PC-9 (cell line): Measurements from ENCODE around the gene ARL5B. TPM values are rescaled to one million over a fixed set of nuclear protein-coding genes. Genes with fewer than 3 reads are reported as not detected.
"Not testable (repeated sequence)": the region's sequence is repeated elsewhere in the genome, so short reads cannot be mapped to it uniquely, and the experiment has no call there.

ENCODE experiments used
- BruUV-seq: library from RNA; stranded (reverse); fragments of 400-500 nt; replicated peaks from 2 replicates; lab custom pipeline; 2021; lab: Mats Ljungman, UMichigan
- CTCF ChIA-PET: fragments of 300-600 bp; sonication (Branson Sonifier 250); formaldehyde crosslinking; loops from one replicate; lab custom pipeline; 2022; ENCODE audit warnings: antibody characterized with exemption; lab: Charles Lee
- POLR2A ChIA-PET: fragments of 300-600 bp; sonication (Branson Sonifier 250); formaldehyde crosslinking; loops from one replicate; lab custom pipeline; 2022; ENCODE audit warnings: antibody characterized with exemption; ENCODE audit not compliant: unreplicated experiment; lab: Charles Lee
- DNase-seq, 2 experiments: peaks; one replicate each; pipeline versions ENCODE4 v3.0.0 to v3.0.0-alpha.2; 2015 to 2022; ENCODE audit warnings: mixed read lengths in 1 of 2
- H2AFZ ChIP-seq: fragments of 200-600 bp; sonication (generic); 2 replicates; pipeline ENCODE4 v1.8.1; 2017; ENCODE audit warnings: antibody characterized with exemption
- H3F3A ChIP-seq: fragments of 200-600 bp; sonication (generic); 2 replicates; pipeline ENCODE4 v1.8.1; 2017; ENCODE audit warnings: antibody characterized with exemption, mild to moderate bottlenecking, low read depth; ENCODE audit not compliant: insufficient read depth
- H3K27ac ChIP-seq: fragments of 200-600 bp; sonication (generic); 2 replicates; pipeline ENCODE4 v1.6.1; 2016; ENCODE audit warnings: mixed run types
- H3K27me3 ChIP-seq: fragments of 200-600 bp; sonication (generic); 2 replicates; pipeline ENCODE4 v1.6.1; 2016; ENCODE audit warnings: low read depth, mixed run types; ENCODE audit not compliant: insufficient read depth
- H3K36me3 ChIP-seq: fragments of 200-600 bp; sonication (generic); 2 replicates; pipeline ENCODE4 v1.6.1; 2016; ENCODE audit warnings: low read depth, mixed run types
- H3K4me1 ChIP-seq: fragments of 200-600 bp; sonication (generic); replicated peaks from 2 replicates; pipeline ENCODE4 v1.6.1; 2016; ENCODE audit warnings: mixed run types; ENCODE audit not compliant: insufficient read depth
- H3K4me2 ChIP-seq: fragments of 200-600 bp; sonication (generic); 2 replicates; pipeline ENCODE4 v1.6.1; 2017; ENCODE audit warnings: mixed run types
- H3K4me3 ChIP-seq: fragments of 200-600 bp; sonication (generic); 2 replicates; pipeline ENCODE4 v1.6.1; 2016; ENCODE audit warnings: mixed run types
- H3K79me2 ChIP-seq: fragments of 200-600 bp; sonication (generic); 2 replicates; pipeline ENCODE4 v1.6.1; 2017; ENCODE audit warnings: low read depth, mixed run types
- H3K9me2 ChIP-seq: fragments of 200-600 bp; sonication (generic); 2 replicates; pipeline ENCODE4 v1.8.1; 2017; ENCODE audit warnings: mild to moderate bottlenecking; ENCODE audit not compliant: insufficient read depth
- H3K9me3 ChIP-seq: fragments of 200-600 bp; sonication (generic); 2 replicates; pipeline ENCODE4 v1.8.1; 2016; ENCODE audit warnings: low read depth; ENCODE audit not compliant: insufficient read depth
- H4K20me1 ChIP-seq: fragments of 200-600 bp; sonication (generic); 2 replicates; pipeline ENCODE4 v1.8.1; 2017; ENCODE audit not compliant: insufficient read depth
- EZH2 ChIP-seq: fragments of 200-600 bp; sonication (generic); IDR thresholded peaks from 2 replicates; pipeline ENCODE4 v1.8.0; 2017; ENCODE audit warnings: antibody characterized with exemption, low read depth
- intact Hi-C: fragments of 100-400 bp; cut with micrococcal nuclease; formaldehyde crosslinking; loops from one replicate; pipeline ENCODE4 v1.10.0; 2022; ENCODE audit not compliant: unreplicated experiment
- total RNA-seq: library from RNA; stranded (reverse); gene quantifications from 2 replicates; pipeline ENCODE4 v1.2.3, GENCODE V29; 2021
- TF ChIP-seq, protein P1 (sequence below): fragments of 200-600 bp; sonication (generic); conservative IDR thresholded peaks from 2 replicates; pipeline ENCODE4 v1.6.1; 2017; ENCODE audit warnings: mixed run types, antibody characterized with exemption, mild to moderate bottlenecking, moderate library complexity

Gene ARL5B
- total RNA-seq, 1 experiment from 2014 or later: 15.3 TPM

DNA sequence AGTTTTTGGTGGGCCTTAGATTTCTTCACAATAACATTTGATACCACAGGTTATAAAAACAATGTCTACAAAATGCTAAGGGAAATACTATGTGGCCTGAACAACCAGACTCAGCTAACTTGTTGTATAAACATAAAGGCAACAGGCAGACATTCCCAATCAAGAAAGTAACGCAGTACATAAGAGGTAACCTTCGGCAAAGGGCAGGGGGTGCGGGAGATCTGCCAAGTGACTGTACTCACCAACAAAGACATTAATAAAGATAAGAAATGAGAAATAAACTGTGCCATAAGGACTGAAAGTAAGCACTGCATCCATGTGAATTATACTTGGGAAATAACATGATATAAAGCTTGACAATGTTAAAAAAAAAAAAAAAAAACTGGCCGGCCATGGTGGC is 23.2 kb upstream of the ARL5B start:
- Histone ChIP-seq H2AFZ (no peak overlapping the region), H3K27ac (no peak overlapping the region), H4K20me1 (no peaks in the 10 kb centered on the region), H3K4me2 (no peak overlapping the region), H3K9me3 (no peaks in the 10 kb centered on the region), H3K9me2 (no peaks in the 10 kb centered on the region), H3F3A (no peaks in the 10 kb centered on the region), H3K4me3 (no peak overlapping the region), H3K4me1 (no peaks in the 10 kb centered on the region), H3K36me3 (no peaks in the 10 kb centered on the region), H3K27me3 (no peaks in the 10 kb centered on the region), H3K79me2 (no peaks in the 10 kb centered on the region)
- CTCF ChIA-PET: no interaction called here
- POLR2A ChIA-PET: no interaction called here
- no TSS peak for BruUV-seq
- DNase-seq: no peak
- TF ChIP-seq, protein P1, sequence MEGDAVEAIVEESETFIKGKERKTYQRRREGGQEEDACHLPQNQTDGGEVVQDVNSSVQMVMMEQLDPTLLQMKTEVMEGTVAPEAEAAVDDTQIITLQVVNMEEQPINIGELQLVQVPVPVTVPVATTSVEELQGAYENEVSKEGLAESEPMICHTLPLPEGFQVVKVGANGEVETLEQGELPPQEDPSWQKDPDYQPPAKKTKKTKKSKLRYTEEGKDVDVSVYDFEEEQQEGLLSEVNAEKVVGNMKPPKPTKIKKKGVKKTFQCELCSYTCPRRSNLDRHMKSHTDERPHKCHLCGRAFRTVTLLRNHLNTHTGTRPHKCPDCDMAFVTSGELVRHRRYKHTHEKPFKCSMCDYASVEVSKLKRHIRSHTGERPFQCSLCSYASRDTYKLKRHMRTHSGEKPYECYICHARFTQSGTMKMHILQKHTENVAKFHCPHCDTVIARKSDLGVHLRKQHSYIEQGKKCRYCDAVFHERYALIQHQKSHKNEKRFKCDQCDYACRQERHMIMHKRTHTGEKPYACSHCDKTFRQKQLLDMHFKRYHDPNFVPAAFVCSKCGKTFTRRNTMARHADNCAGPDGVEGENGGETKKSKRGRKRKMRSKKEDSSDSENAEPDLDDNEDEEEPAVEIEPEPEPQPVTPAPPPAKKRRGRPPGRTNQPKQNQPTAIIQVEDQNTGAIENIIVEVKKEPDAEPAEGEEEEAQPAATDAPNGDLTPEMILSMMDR: no peak
- no peak for TF ChIP-seq EZH2
- intact Hi-C loops: no loop called here

DNA sequence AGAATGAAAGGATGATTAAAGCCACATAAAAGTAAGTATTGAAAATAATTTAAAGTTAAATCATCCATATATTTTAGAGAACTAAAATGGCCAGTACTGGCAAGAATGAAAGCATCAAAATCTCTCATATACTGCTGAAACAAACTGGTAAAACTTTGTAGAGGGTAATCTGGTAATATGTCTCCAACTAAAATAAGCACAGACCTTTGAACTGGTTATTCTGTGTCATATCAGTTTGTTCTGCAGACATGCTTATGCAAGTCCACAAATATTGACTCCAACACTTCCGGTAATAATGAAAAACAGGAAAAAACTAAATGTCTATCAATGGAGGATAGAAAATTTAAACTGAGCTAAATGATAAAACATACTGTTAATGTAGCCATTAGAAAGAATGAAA is 21.8 kb upstream of the ARL5B start:
- H3K27me3 ChIP-seq, H3K27ac ChIP-seq, BruUV-seq, intact Hi-C loops, POLR2A ChIA-PET, H3K36me3 ChIP-seq, H3K9me3 ChIP-seq, H3K9me2 ChIP-seq, CTCF ChIA-PET, H3K4me2 ChIP-seq, H3K79me2 ChIP-seq, DNase-seq, H3K4me3 ChIP-seq, H4K20me1 ChIP-seq, H3K4me1 ChIP-seq, H2AFZ ChIP-seq, H3F3A ChIP-seq: not testable (repeated sequence)

DNA sequence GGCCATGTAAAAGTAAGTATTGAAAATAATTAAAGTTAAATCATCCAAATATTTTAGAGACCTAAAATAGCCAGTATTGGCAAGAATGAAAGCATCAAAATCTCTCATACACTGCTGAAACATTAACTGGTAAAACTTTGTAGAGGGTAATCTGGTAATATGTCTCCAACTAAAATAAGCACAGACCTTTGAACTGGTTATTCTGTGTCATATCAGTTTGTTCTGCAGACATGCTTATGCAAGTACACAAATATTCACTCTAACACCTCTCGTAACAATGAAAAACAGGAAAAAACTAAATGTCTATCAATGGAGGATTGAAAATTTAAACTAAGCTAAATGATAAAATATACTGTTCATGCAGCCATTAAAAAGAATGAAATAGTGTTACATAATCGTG is 19.5 kb upstream of the ARL5B start:
- H3K4me3 ChIP-seq, H4K20me1 ChIP-seq, H3K36me3 ChIP-seq, CTCF ChIA-PET, H3K27me3 ChIP-seq, H2AFZ ChIP-seq, DNase-seq, H3K4me1 ChIP-seq, H3K9me3 ChIP-seq, POLR2A ChIA-PET, H3K9me2 ChIP-seq, BruUV-seq, intact Hi-C loops, H3K79me2 ChIP-seq, H3K4me2 ChIP-seq, H3K27ac ChIP-seq, H3F3A ChIP-seq: not testable (repeated sequence)

- H3K4me2 ChIP-seq: no peak overlapping the region
- intact Hi-C loops: no loop called here
- H3K36me3 ChIP-seq: no peaks in the 10 kb centered on the region
- peaks cover 9% of the 10 kb centered on the region for H3K4me1 ChIP-seq
- H2AFZ ChIP-seq: no peak overlapping the region
- no peaks in the 10 kb centered on the region for H3K27me3 ChIP-seq
- DNase-seq: no peak
- ChIA-PET CTCF (no interaction called here), POLR2A (no interaction called here)
- no peak overlapping the region for H3K4me3 ChIP-seq
- no TSS peak for BruUV-seq
- peaks cover 7% of the 10 kb centered on the region for H3F3A ChIP-seq
- no peaks in the 10 kb centered on the region for H3K9me3 ChIP-seq
- H3K79me2 ChIP-seq: peaks cover 22% of the 10 kb centered on the region
- no peak overlapping the region for H3K27ac ChIP-seq
- H4K20me1 ChIP-seq: no peaks in the 10 kb centered on the region
- TF ChIP-seq, protein P1: no peak
- no peak for TF ChIP-seq EZH2
- no peaks in the 10 kb centered on the region for H3K9me2 ChIP-seq
These were observed 12.1 kb upstream of the ARL5B start for GRCh38 chr10:18647151-18647550.
